Measurements from ENCODE around the gene NAT16. TPM values are rescaled to one million over a fixed set of nuclear protein-coding genes. Genes with fewer than 3 reads are reported as not detected.
"Not testable (repeated sequence)": the region's sequence is repeated elsewhere in the genome, so short reads cannot be mapped to it uniquely, and the experiment has no call there.

NAT16 gene
- total RNA-seq, 1 donor from 2014 or later, result not detected

- peak; percentile 74 for DNase-seq
Measured at GRCh38 chr7:101125989-101126650, 54.0 kb downstream of the NAT16 start.

- peak; percentile 67 for DNase-seq
Measured at GRCh38 chr7:101124376-101125056, 55.6 kb downstream of the NAT16 start.

GRCh38 chr7:101123703-101124068, 56.4 kb downstream of the NAT16 start:
- no peak for DNase-seq

GRCh38 chr7:101122933-101123702, 57.0 kb downstream of the NAT16 start:
- DNase-seq, result no peak

- peak; percentile 94 for DNase-seq
Measured at GRCh38 chr7:101121991-101122932, 57.8 kb downstream of the NAT16 start.

- not testable (repeated sequence) for DNase-seq
Measured at GRCh38 chr7:101121631-101121990, 58.5 kb downstream of the NAT16 start.

Small RNA genes lying within 50 kb of the gene (small RNA-seq; reads per million reads assigned to genes)
- not detected for gene MIR4653 (ENCODE audit: low replicate concordance)

Other genes with a start within 250 kb of the NAT16 start
- gene MUC3A, start 230.8 kb downstream of the NAT16 start, total RNA-seq, result not detected
- gene MUC12, start 210.7 kb downstream of the NAT16 start, total RNA-seq, result not detected
- not detected for gene MUC17, start 160.2 kb downstream of the NAT16 start, total RNA-seq
- gene TRIM56, start 94.8 kb downstream of the NAT16 start, total RNA-seq, result 11.9 TPM
- gene SERPINE1, start 53.2 kb downstream of the NAT16 start, total RNA-seq, result 5.4 TPM
- gene AP1S1, start 25.8 kb downstream of the NAT16 start, total RNA-seq, result 23.6 TPM
- gene VGF, start 14.7 kb downstream of the NAT16 start, total RNA-seq, result not detected
- not detected for gene MOGAT3, start 20.7 kb upstream of the NAT16 start, total RNA-seq
- gene PLOD3, start 37.3 kb upstream of the NAT16 start, total RNA-seq, result 32.1 TPM
- gene ZNHIT1, start 37.9 kb upstream of the NAT16 start, total RNA-seq, result 38.2 TPM
- 5.0 TPM for gene CLDN15, start 57.5 kb upstream of the NAT16 start, total RNA-seq
- 180 TPM for gene FIS1, start 64.8 kb upstream of the NAT16 start, total RNA-seq
- 19.2 TPM for gene IFT22, start 141.5 kb upstream of the NAT16 start, total RNA-seq
- gene COL26A1, start 182.6 kb upstream of the NAT16 start, total RNA-seq, result 1.6 TPM